Measurements from ENCODE around the gene CLEC2L. TPM values are rescaled to one million over a fixed set of nuclear protein-coding genes. Genes with fewer than 3 reads are reported as not detected.

CLEC2L gene
- total and polyA plus RNA-seq, 2 experiments from 2014 or later, result not detected

DNA sequence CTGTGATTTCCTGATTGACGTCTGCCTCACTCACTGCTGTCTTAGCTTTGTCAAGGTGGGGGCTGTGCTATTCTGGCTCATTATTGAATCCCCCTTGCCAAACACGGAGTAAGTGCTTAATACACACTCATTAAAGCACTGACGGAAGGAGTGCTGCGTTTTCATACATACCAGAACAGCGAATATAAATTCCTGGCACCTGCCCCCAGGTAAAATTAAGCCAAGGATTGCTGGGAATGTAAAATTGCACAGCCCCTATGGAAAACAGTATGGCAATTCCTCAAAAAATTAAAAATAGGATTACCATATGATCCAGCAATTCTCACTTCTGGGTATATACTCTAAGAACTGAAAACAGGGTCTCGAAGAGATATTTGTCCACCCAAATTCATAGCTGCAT, 46.6 kb upstream of the CLEC2L start:
- Histone ChIP-seq H3K4me2 (no peak overlapping the region), H3K27me3 (ENCODE audit: insufficient read depth) (peaks cover 1% of the 10 kb centered on the region; the same call in 1 of the 2 replicates), H3K79me2 (replicated peaks; ENCODE audit: insufficient read depth) (peaks cover 23% of the 10 kb centered on the region), H3F3A (replicated peaks; ENCODE audit: low read depth) (0 out of 2 replicates have a peak, but pooled peaks cover 3% of the 10 kb centered on the region), H3K9me2 (ENCODE audit: insufficient read depth) (no peaks in the 10 kb centered on the region), H3K36me3 (ENCODE audit: insufficient read depth) (peaks cover 5% of the 10 kb centered on the region; the same call in 1 of the 2 replicates), H3K27ac (ENCODE audit: low read depth) (no peak overlapping the region), H4K20me1 (replicated peaks; ENCODE audit: insufficient read depth) (peaks cover 13% of the 10 kb centered on the region), H3K4me1 (ENCODE audit: insufficient read depth) (peaks cover 5% of the 10 kb centered on the region), H2AFZ (no peak overlapping the region), H3K4me3 (no peak overlapping the region)
- Mint-ChIP-seq H3K9me3 (peaks cover 4% of the 10 kb centered on the region; the same call in 1 of the 3 replicates), H3K36me3 (ENCODE audit: low read depth) (peaks cover 50% of the 10 kb centered on the region), H3K27me3 (ENCODE audit: insufficient read depth, low read depth, poor library complexity) (peaks cover 2% of the 10 kb centered on the region), H3K27ac (no peak overlapping the region), H3K4me3 (no peak overlapping the region), H3K4me1 (peaks cover 3% of the 10 kb centered on the region)
- TF ChIP-seq JUNB (IDR thresholded peaks at IDR 0.05; ENCODE audit: unreplicated experiment) (no peak), STAT1 (IDR thresholded peaks at IDR 0.05; ENCODE audit: unreplicated experiment) (no peak), ZNF331 (CRISPR knock-in tag; IDR thresholded peaks at IDR 0.05; ENCODE audit: low read depth) (no peak), CREB1 (CRISPR knock-in tag; IDR thresholded peaks at IDR 0.05; ENCODE audit: low read depth) (no peak), EZH2 (IDR thresholded peaks at IDR 0.05; ENCODE audit: low read depth, unreplicated experiment) (no peak), EZH2phosphoT487 (IDR thresholded peaks at IDR 0.05; ENCODE audit: unreplicated experiment) (no peak)
- TF ChIP-seq, protein P1, sequence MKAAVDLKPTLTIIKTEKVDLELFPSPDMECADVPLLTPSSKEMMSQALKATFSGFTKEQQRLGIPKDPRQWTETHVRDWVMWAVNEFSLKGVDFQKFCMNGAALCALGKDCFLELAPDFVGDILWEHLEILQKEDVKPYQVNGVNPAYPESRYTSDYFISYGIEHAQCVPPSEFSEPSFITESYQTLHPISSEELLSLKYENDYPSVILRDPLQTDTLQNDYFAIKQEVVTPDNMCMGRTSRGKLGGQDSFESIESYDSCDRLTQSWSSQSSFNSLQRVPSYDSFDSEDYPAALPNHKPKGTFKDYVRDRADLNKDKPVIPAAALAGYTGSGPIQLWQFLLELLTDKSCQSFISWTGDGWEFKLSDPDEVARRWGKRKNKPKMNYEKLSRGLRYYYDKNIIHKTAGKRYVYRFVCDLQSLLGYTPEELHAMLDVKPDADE (IDR thresholded peaks at IDR 0.05), result no peak
- TF ChIP-seq, protein P2, sequence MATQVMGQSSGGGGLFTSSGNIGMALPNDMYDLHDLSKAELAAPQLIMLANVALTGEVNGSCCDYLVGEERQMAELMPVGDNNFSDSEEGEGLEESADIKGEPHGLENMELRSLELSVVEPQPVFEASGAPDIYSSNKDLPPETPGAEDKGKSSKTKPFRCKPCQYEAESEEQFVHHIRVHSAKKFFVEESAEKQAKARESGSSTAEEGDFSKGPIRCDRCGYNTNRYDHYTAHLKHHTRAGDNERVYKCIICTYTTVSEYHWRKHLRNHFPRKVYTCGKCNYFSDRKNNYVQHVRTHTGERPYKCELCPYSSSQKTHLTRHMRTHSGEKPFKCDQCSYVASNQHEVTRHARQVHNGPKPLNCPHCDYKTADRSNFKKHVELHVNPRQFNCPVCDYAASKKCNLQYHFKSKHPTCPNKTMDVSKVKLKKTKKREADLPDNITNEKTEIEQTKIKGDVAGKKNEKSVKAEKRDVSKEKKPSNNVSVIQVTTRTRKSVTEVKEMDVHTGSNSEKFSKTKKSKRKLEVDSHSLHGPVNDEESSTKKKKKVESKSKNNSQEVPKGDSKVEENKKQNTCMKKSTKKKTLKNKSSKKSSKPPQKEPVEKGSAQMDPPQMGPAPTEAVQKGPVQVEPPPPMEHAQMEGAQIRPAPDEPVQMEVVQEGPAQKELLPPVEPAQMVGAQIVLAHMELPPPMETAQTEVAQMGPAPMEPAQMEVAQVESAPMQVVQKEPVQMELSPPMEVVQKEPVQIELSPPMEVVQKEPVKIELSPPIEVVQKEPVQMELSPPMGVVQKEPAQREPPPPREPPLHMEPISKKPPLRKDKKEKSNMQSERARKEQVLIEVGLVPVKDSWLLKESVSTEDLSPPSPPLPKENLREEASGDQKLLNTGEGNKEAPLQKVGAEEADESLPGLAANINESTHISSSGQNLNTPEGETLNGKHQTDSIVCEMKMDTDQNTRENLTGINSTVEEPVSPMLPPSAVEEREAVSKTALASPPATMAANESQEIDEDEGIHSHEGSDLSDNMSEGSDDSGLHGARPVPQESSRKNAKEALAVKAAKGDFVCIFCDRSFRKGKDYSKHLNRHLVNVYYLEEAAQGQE (IDR thresholded peaks at IDR 0.05; ENCODE audit: unreplicated experiment), result no peak
- no peak for ATAC-seq
- DNase-seq (ENCODE audit: low spot score), result no peak

DNA sequence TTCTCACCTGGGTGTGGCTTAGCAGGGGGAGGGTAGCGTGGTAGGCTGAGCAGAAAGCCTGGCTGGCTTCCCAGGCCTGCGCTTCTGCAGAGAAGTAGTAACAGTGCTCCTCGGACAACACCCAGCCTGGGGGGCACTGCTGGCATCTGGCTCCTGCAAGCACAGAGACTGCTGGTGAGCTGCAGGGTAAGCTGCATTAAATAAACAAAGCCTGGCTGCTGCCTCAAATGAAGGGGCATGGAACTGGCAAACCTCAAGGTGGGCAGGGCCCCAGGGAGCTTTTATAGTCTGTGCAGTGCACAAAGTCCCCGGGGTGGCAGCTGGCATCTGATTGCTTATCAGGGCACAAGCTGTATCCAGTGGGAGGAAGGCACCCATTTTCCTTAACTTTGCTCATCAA, 43.9 kb upstream of the CLEC2L start:
- no peak overlapping the region for H3K27ac Mint-ChIP-seq
- no peaks in the 10 kb centered on the region for H3K9me3 Mint-ChIP-seq
- no peak overlapping the region for H3K4me3 Mint-ChIP-seq
- Histone ChIP-seq H3K9me2 (ENCODE audit: insufficient read depth) (no peaks in the 10 kb centered on the region), H3K4me1 (ENCODE audit: insufficient read depth) (peaks cover 11% of the 10 kb centered on the region), H3F3A (replicated peaks; ENCODE audit: low read depth) (0 out of 2 replicates have a peak, but pooled peaks cover 3% of the 10 kb centered on the region), H3K4me3 (no peak overlapping the region), H3K36me3 (ENCODE audit: insufficient read depth) (no peaks in the 10 kb centered on the region; the same call in 1 of the 2 replicates), H2AFZ (no peak overlapping the region), H3K79me2 (replicated peaks; ENCODE audit: insufficient read depth) (peaks cover 28% of the 10 kb centered on the region), H3K4me2 (no peak overlapping the region), H4K20me1 (replicated peaks; ENCODE audit: insufficient read depth) (peaks cover 12% of the 10 kb centered on the region), H3K27me3 (ENCODE audit: insufficient read depth) (peaks cover 11% of the 10 kb centered on the region), H3K27ac (ENCODE audit: low read depth) (no peak overlapping the region)
- DNase-seq (ENCODE audit: low spot score) (no peak), ATAC-seq (no peak)
- H3K4me1 Mint-ChIP-seq, result peaks cover 7% of the 10 kb centered on the region
- peaks cover 32% of the 10 kb centered on the region for H3K36me3 Mint-ChIP-seq (ENCODE audit: low read depth)
- peaks cover 11% of the 10 kb centered on the region for H3K27me3 Mint-ChIP-seq (ENCODE audit: insufficient read depth, low read depth, poor library complexity)
- TF ChIP-seq, protein P2 (IDR thresholded peaks at IDR 0.05; ENCODE audit: unreplicated experiment), result no peak
- TF ChIP-seq STAT1 (IDR thresholded peaks at IDR 0.05; ENCODE audit: unreplicated experiment), result no peak
- TF ChIP-seq EZH2phosphoT487 (IDR thresholded peaks at IDR 0.05; ENCODE audit: unreplicated experiment), result no peak
- no peak for TF ChIP-seq CREB1 (CRISPR knock-in tag; IDR thresholded peaks at IDR 0.05; ENCODE audit: low read depth)
- TF ChIP-seq POLR2AphosphoS5 (IDR thresholded peaks at IDR 0.05; ENCODE audit: low read depth), result no peak
- TF ChIP-seq, protein P3, sequence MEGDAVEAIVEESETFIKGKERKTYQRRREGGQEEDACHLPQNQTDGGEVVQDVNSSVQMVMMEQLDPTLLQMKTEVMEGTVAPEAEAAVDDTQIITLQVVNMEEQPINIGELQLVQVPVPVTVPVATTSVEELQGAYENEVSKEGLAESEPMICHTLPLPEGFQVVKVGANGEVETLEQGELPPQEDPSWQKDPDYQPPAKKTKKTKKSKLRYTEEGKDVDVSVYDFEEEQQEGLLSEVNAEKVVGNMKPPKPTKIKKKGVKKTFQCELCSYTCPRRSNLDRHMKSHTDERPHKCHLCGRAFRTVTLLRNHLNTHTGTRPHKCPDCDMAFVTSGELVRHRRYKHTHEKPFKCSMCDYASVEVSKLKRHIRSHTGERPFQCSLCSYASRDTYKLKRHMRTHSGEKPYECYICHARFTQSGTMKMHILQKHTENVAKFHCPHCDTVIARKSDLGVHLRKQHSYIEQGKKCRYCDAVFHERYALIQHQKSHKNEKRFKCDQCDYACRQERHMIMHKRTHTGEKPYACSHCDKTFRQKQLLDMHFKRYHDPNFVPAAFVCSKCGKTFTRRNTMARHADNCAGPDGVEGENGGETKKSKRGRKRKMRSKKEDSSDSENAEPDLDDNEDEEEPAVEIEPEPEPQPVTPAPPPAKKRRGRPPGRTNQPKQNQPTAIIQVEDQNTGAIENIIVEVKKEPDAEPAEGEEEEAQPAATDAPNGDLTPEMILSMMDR (conservative IDR thresholded peaks at IDR 0.05; ENCODE audit: low read depth in 2 of 2), result no peak
- TF ChIP-seq EZH2 (IDR thresholded peaks at IDR 0.05; ENCODE audit: low read depth, unreplicated experiment), result no peak
- TF ChIP-seq JUNB (IDR thresholded peaks at IDR 0.05; ENCODE audit: unreplicated experiment), result no peak
- TF ChIP-seq ZNF331 (CRISPR knock-in tag; IDR thresholded peaks at IDR 0.05; ENCODE audit: low read depth), result no peak

Measured in GM23338 (cell line).